NB4 (cell line): ENCODE results near the gene IGF1R.

ENCODE experiments used
- DNase-seq: peaks from one replicate; pipeline ENCODE4 v3.0.0; 2010; ENCODE audit warnings: low read depth
- H3K4me3 ChIP-seq: one replicate; pipeline ENCODE4 v1.5.1; 2011; ENCODE audit warnings: mild to moderate bottlenecking, low read depth, low read length, moderate library complexity
- MAX ChIP-seq: IDR thresholded peaks from 2 replicates; pipeline ENCODE4 v1.6.1; 2011; ENCODE audit warnings: low read depth, low read length
- MYC ChIP-seq: IDR thresholded peaks from 2 replicates; pipeline ENCODE4 v1.6.1; 2011; ENCODE audit warnings: low read depth, low read length
- POLR2A ChIP-seq: IDR thresholded peaks from 2 replicates; pipeline ENCODE4 v1.6.1; 2011; ENCODE audit warnings: mild to moderate bottlenecking; ENCODE audit not compliant: insufficient read length; ENCODE audit errors: extremely low read depth
- TF ChIP-seq, protein P1 (sequence below): IDR thresholded peaks from one replicate; pipeline ENCODE4 v1.5.1; 2012; ENCODE audit warnings: low read depth, low read length

The IGF1R gene

DNA sequence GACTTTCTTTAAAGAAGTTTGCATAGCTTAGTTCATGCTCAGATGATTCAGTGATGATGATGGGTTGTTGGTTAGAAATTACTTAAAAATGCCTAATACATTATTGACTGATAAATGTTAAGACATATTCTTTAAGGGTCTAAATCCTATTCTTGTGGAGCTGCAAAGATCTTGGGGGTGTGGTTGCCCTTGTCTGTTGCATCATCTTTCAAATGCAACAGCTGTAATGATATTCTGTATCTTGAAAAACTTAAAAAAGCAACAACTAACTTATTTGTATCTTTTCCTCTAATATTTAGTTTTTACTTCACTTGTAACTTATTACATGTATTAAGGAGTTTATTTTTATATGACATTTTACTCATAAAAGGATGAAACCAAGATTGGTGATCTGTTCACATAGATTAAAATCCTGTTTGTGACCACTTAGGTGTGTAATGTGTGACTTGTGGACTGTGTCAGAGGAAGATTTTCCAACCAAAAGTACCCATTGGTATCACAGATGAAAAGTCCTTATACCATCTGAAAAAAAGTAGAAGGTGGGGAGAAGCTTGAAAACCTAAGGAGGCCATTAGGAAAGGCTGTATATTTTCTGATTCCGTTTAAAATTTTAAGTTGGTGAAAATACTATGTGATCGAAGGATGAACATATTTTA, 142.8 kb downstream of the IGF1R start:
- no peak for DNase-seq
- H3K4me3 ChIP-seq, result no peak overlapping the region
- TF ChIP-seq MYC (no peak), POLR2A (no peak)
- TF ChIP-seq, protein P1, sequence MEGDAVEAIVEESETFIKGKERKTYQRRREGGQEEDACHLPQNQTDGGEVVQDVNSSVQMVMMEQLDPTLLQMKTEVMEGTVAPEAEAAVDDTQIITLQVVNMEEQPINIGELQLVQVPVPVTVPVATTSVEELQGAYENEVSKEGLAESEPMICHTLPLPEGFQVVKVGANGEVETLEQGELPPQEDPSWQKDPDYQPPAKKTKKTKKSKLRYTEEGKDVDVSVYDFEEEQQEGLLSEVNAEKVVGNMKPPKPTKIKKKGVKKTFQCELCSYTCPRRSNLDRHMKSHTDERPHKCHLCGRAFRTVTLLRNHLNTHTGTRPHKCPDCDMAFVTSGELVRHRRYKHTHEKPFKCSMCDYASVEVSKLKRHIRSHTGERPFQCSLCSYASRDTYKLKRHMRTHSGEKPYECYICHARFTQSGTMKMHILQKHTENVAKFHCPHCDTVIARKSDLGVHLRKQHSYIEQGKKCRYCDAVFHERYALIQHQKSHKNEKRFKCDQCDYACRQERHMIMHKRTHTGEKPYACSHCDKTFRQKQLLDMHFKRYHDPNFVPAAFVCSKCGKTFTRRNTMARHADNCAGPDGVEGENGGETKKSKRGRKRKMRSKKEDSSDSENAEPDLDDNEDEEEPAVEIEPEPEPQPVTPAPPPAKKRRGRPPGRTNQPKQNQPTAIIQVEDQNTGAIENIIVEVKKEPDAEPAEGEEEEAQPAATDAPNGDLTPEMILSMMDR, result no peak

DNA sequence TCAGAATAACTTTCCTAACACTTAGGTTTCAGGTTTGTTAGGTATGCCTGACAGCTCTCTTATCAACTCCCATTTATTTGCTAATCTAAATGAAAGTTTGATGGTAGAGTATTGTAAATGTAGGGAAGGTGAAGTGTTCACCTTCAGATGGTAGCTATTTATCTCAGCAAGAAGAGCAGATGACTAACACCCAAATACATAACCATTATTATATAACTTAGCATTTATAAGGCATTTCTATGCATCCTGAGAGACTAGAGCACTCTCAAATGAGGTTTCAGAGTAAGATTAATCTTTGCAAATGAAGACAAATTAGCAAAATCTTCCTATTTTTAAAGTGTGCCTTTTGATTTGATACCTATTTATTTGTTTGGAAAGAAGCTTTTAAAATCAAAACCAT, 143.8 kb downstream of the IGF1R start:
- TF ChIP-seq MYC (no peak), POLR2A (no peak), MAX (no peak)
- TF ChIP-seq, protein P1, result no peak
- H3K4me3 ChIP-seq, result no peak overlapping the region

GRCh38 chr15:98794211-98794610, 145.9 kb downstream of the IGF1R start:
- TF ChIP-seq, protein P1, result no peak
- no peak for TF ChIP-seq MAX
- TF ChIP-seq MYC, result no peak
- TF ChIP-seq POLR2A, result no peak
- no peak overlapping the region for H3K4me3 ChIP-seq
- no peak for DNase-seq

More for the DNA sequence above, 143.8 kb downstream of the IGF1R start:
- DNase-seq, result no peak

GRCh38 chr15:98794748-98795147, 146.4 kb downstream of the IGF1R start:
- no peak for TF ChIP-seq POLR2A
- TF ChIP-seq, protein P1, result no peak
- TF ChIP-seq MYC, result no peak
- no peak for TF ChIP-seq MAX
- DNase-seq, result no peak
- no peak overlapping the region for H3K4me3 ChIP-seq

DNA sequence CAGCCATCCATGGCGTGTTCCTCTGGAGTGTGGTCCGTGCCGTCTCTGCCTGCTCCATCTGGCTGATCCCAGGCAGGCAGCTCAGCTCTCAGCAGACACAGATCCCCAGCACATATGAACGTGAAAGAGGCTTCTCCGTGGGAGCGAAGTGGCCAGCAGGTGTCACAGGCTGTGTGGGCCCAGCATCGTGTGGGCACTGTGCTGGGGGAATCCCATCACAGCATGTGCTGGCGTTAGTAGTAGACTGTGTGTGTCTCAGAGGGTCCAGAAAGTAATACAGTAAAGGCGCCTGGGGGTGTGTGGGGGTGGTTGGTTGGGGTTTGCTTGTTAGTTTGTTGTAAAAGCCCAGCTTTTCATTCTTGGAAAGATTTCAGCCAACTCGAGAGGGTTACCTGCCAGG, 147.6 kb downstream of the IGF1R start:
- no peak for DNase-seq
- no peak overlapping the region for H3K4me3 ChIP-seq
- no peak for TF ChIP-seq MAX
- no peak for TF ChIP-seq MYC
- no peak for TF ChIP-seq POLR2A
- TF ChIP-seq, protein P1, result no peak
